DND-41 (cell line): ENCODE results near the gene PRCP.

Source experiments
- ATAC-seq: fragments of 200-7000 bp; cut with Tn5 transposase; 3 replicates; pipeline ENCODE4 v1.9.1; 2021; ENCODE audit warnings: low read depth; ENCODE audit not compliant: insufficient read depth
- DNase-seq: peaks from one replicate; pipeline ENCODE4 v3.0.0-alpha.2; 2020
- H2AFZ ChIP-seq: 2 replicates; pipeline ENCODE4 v1.6.0; 2012; ENCODE audit warnings: low read depth, low read length
- H3K27ac ChIP-seq: 2 replicates; pipeline ENCODE4 v1.5.1; 2012; ENCODE audit warnings: low read length, inconsistent platforms
- H3K27me3 ChIP-seq: fragments of 200-600 bp; sonication (generic); 2 replicates; pipeline ENCODE4 v1.6.0; 2012; ENCODE audit warnings: low read length, mild to moderate bottlenecking, inconsistent platforms; ENCODE audit not compliant: insufficient read depth, poor library complexity
- H3K36me3 ChIP-seq: 2 replicates; pipeline ENCODE4 v1.5.1; 2012; ENCODE audit warnings: low read length, inconsistent platforms; ENCODE audit not compliant: insufficient read depth
- H3K4me1 ChIP-seq: 2 replicates; pipeline ENCODE4 v1.5.1; 2012; ENCODE audit warnings: mild to moderate bottlenecking, low read length; ENCODE audit not compliant: insufficient read depth
- H3K4me2 ChIP-seq: 2 replicates; pipeline ENCODE4 v1.6.0; 2012; ENCODE audit warnings: mild to moderate bottlenecking, moderate library complexity, low read length, inconsistent platforms; ENCODE audit not compliant: insufficient read depth
- H3K4me3 ChIP-seq, 2 experiments: fragments of 200-600 bp in 1 of 2; shearing (Covaris generic) in 1 of 2; 2 replicates each; pipeline ENCODE4 v1.5.1; 2012 to 2016; ENCODE audit warnings: inconsistent platforms in 2 of 2, low read length in 2 of 2, mild to moderate bottlenecking in 2 of 2, low read depth in 1 of 2, moderate library complexity in 1 of 2
- H3K79me2 ChIP-seq: 2 replicates; pipeline ENCODE4 v1.6.0; 2012; ENCODE audit warnings: low read length, inconsistent platforms; ENCODE audit not compliant: insufficient read depth
- H3K9ac ChIP-seq: 2 replicates; pipeline ENCODE4 v1.6.0; 2012; ENCODE audit warnings: low read depth, mild to moderate bottlenecking, inconsistent platforms, low read length, moderate library complexity
- H3K9me3 ChIP-seq: 2 replicates; pipeline ENCODE4 v1.5.1; 2012; ENCODE audit warnings: low read length, moderate library complexity, mild to moderate bottlenecking, inconsistent platforms; ENCODE audit not compliant: insufficient read depth, severe bottlenecking
- H4K20me1 ChIP-seq: 2 replicates; pipeline ENCODE4 v1.6.0; 2012; ENCODE audit warnings: low read length; ENCODE audit not compliant: insufficient read depth
- EZH2 ChIP-seq: IDR thresholded peaks from 3 replicates; pipeline ENCODE4 v1.6.1; 2012; ENCODE audit warnings: borderline replicate concordance, low read depth, mild to moderate bottlenecking, moderate library complexity, low read length, inconsistent platforms; ENCODE audit not compliant: severe bottlenecking
- TF ChIP-seq, protein P1 (sequence below): IDR thresholded peaks from 2 replicates; pipeline ENCODE4 v1.5.1; 2012; ENCODE audit warnings: borderline replicate concordance, low read length, moderate library complexity, mild to moderate bottlenecking; ENCODE audit not compliant: poor library complexity, severe bottlenecking; ENCODE audit errors: extremely low read depth

PRCP gene

DNA sequence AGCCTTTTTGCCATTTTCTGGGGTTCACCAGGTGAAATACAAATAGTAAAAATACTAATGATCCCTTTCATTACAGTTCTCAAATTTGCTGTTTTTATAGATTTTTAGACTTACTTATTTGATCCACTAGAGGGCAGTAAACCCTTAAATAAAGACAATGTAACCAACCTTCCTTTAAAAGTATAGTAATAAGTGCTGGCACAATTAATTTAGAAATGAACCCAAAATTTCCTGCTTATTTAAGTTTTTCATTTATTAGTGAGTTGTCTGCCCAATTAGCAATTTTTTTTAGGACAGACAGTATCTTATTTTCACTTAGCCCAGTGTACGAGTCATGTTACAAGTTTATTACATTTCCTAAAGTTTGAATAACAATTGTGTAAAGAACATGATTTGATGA lies 6.0 kb upstream of the PRCP start:
- DNase-seq: no peak
- H4K20me1 ChIP-seq: no peaks in the 10 kb centered on the region
- H3K4me3 ChIP-seq: no peak overlapping the region
- H3K4me2 ChIP-seq: no peak overlapping the region
- TF ChIP-seq, protein P1, sequence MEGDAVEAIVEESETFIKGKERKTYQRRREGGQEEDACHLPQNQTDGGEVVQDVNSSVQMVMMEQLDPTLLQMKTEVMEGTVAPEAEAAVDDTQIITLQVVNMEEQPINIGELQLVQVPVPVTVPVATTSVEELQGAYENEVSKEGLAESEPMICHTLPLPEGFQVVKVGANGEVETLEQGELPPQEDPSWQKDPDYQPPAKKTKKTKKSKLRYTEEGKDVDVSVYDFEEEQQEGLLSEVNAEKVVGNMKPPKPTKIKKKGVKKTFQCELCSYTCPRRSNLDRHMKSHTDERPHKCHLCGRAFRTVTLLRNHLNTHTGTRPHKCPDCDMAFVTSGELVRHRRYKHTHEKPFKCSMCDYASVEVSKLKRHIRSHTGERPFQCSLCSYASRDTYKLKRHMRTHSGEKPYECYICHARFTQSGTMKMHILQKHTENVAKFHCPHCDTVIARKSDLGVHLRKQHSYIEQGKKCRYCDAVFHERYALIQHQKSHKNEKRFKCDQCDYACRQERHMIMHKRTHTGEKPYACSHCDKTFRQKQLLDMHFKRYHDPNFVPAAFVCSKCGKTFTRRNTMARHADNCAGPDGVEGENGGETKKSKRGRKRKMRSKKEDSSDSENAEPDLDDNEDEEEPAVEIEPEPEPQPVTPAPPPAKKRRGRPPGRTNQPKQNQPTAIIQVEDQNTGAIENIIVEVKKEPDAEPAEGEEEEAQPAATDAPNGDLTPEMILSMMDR: peak; percentile 68
- TF ChIP-seq EZH2: no peak
- no peak overlapping the region for H3K27ac ChIP-seq
- 0 out of 3 replicates have a peak, but pooled peaks have one; percentile 56 for ATAC-seq
- no peak overlapping the region for H2AFZ ChIP-seq
- no peaks in the 10 kb centered on the region for H3K9me3 ChIP-seq
- peaks cover 4% of the 10 kb centered on the region for H3K27me3 ChIP-seq
- no peaks in the 10 kb centered on the region for H3K4me1 ChIP-seq
- H3K9ac ChIP-seq: no peak overlapping the region
- no peaks in the 10 kb centered on the region for H3K36me3 ChIP-seq
- H3K79me2 ChIP-seq: no peaks in the 10 kb centered on the region

DNA sequence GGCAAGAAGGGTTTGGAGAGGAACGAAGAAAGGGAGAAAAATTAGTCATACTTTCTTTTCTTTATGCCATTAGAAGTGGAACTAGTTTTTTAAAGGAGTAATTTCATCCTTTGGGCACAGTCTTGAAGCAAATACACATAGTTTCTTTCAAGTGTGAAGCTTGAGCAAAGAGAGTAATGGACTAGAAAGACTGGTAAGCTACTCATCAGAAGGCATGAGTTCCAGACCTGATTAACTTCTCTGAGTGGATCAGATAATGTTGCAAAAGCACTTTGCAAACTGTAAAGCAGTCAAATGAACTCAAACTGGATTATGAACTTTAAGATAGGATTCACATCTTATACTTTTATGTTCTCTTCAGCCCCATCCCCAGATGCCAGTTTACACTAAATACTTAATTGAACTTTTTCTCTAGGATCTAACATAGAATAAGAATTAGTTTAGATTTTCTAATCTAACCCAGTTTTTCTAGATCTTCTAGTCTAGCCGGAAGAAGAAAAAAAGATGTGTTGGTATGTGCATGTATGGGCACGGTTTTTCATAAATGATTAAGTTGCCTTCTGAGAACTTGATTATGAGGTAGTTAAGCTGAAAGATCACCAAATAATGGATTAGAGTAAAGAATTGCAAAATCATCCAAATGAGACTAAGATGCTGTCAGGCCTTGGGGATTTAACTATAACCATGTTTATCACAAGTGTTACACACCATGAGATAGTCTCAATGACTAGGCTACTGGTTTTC lies 3.8 kb upstream of the PRCP start:
- Histone ChIP-seq H3K4me1 (no peaks in the 10 kb centered on the region), H3K27ac (no peak overlapping the region), H3K9me3 (no peaks in the 10 kb centered on the region), H2AFZ (no peak overlapping the region), H3K4me2 (no peak overlapping the region), H3K9ac (no peak overlapping the region), H3K36me3 (no peaks in the 10 kb centered on the region), H3K27me3 (peaks cover 4% of the 10 kb centered on the region), H3K4me3 (no peak overlapping the region), H4K20me1 (no peaks in the 10 kb centered on the region), H3K79me2 (no peaks in the 10 kb centered on the region)
- no peak for DNase-seq
- ATAC-seq: no peak
- no peak for TF ChIP-seq EZH2
- TF ChIP-seq, protein P1: no peak

DNA sequence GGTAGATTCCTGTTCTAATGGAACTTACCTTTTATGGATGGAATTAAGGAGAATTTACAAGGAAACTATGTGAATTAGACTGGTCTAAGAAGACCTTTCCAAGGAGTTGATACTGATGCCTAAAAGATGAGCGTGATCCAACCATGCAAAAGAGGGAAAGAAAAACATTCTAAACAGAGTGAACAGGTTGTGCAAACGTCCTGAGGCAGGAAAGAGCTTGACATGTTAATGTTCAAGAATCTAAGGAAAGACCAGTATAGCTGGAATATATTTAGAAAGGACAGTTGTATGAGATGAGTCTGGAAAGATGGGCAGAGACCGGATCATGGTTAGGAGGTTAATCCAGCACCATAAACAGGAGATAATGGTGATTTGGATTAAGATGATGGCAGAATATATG lies 2.6 kb upstream of the PRCP start:
- Histone ChIP-seq H3K4me3 (no peak overlapping the region), H3K9me3 (no peaks in the 10 kb centered on the region), H3K36me3 (no peaks in the 10 kb centered on the region), H2AFZ (no peak overlapping the region), H3K79me2 (no peaks in the 10 kb centered on the region), H4K20me1 (no peaks in the 10 kb centered on the region), H3K4me1 (no peaks in the 10 kb centered on the region), H3K9ac (no peak overlapping the region), H3K27ac (no peak overlapping the region), H3K27me3 (peaks cover 1% of the 10 kb centered on the region), H3K4me2 (no peak overlapping the region)
- TF ChIP-seq, protein P1: no peak
- no peak for TF ChIP-seq EZH2
- ATAC-seq (no peak), DNase-seq (no peak)
